Suprapubic skin (tissue), 3 donors: ENCODE measurements around the gene HOXB3.

Experiments
- POLR2AphosphoS5 ChIP-seq, 3 donors: sonication (generic); formaldehyde crosslinking; IDR thresholded peaks; one replicate each; pipeline ENCODE4 v1.6.1; 2017; ENCODE audit warnings: antibody characterized with exemption in 3 of 3
- TF ChIP-seq, protein P1 (sequence below), 2 donors: fragments of 200-600 bp in 1 of 2; fragments of 450-650 bp in 1 of 2; sonication (generic) in 1 of 2; IDR thresholded peaks; one replicate each; pipeline ENCODE4 v1.5.1; 2016 to 2019; ENCODE audit warnings: antibody characterized with exemption in 2 of 2, mild to moderate bottlenecking in 1 of 2, moderate library complexity in 1 of 2

DNA sequence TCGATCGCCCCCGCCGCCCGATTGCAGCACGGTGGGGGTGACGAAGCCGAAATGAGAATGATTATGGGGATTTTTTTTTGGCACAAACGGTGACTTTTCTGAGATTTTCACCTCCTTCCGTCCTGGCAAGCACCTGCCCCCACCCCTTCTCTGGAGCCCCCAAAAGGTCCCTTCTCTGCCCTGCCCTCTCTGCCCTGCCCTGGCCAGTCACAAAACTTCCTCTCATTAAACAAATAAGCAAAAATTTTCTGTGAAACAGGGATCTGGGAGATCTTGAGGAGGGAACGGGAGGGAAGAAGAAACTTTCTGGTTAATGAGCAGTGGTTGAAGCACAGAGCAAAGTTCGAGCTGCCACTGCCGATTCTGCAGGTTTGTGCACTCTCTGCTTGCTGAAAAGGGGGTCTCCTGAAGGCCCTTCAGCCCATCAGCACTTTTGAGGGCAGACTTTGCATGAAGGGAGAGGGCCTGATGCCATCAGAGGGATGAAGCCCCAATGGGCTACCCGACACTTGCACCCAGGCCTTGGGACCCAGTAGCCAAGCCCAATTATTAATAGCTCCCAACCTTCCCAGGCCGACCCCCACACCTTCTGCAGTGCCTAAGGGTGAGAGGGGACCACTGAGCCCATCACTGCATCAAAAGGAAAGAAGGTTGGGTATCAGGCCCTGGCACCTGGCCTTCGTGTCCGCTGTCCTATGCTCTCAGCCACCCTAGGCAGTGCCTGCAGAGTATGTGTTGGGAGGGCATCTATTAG is 26.1 kb upstream of the HOXB3 start:
- TF ChIP-seq, protein P1, sequence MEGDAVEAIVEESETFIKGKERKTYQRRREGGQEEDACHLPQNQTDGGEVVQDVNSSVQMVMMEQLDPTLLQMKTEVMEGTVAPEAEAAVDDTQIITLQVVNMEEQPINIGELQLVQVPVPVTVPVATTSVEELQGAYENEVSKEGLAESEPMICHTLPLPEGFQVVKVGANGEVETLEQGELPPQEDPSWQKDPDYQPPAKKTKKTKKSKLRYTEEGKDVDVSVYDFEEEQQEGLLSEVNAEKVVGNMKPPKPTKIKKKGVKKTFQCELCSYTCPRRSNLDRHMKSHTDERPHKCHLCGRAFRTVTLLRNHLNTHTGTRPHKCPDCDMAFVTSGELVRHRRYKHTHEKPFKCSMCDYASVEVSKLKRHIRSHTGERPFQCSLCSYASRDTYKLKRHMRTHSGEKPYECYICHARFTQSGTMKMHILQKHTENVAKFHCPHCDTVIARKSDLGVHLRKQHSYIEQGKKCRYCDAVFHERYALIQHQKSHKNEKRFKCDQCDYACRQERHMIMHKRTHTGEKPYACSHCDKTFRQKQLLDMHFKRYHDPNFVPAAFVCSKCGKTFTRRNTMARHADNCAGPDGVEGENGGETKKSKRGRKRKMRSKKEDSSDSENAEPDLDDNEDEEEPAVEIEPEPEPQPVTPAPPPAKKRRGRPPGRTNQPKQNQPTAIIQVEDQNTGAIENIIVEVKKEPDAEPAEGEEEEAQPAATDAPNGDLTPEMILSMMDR (IDR thresholded peaks at IDR 0.05): no peak
- TF ChIP-seq POLR2AphosphoS5 (IDR thresholded peaks at IDR 0.05): no peak
